Measurements from ENCODE around the gene TMEM127.
"Not testable (repeated sequence)": the region's sequence is repeated elsewhere in the genome, so short reads cannot be mapped to it uniquely, and the experiment has no call there.

Gene TMEM127

GRCh38 chr2:96265840-96266679 lies at the start of gene TMEM127, which contains the start of gene CIAO1:
Gene TMEM127, minus strand, starts transcription at chr2:96265997. Its CDS starts 616 bp downstream, at chr2:96265381.
Gene CIAO1, plus strand, starts transcription at chr2:96266225. Its CDS starts 126 bp downstream, at chr2:96266351.
- DNase-seq, result peak; percentile 99

- DNase-seq, result no peak
Measured at GRCh38 chr2:96315005-96315399, 49.2 kb upstream of the TMEM127 start.

- DNase-seq, result no peak
Measured at GRCh38 chr2:96308248-96308647, 42.5 kb upstream of the TMEM127 start.

- DNase-seq, result no peak
Measured at GRCh38 chr2:96306370-96306769, 40.6 kb upstream of the TMEM127 start.

- DNase-seq, result no peak
Measured at GRCh38 chr2:96305979-96306308, 40.1 kb upstream of the TMEM127 start.

- DNase-seq, result peak; percentile 92
Measured at GRCh38 chr2:96305091-96305978, 39.5 kb upstream of the TMEM127 start, which contains the start of gene SNRNP200. Gene SNRNP200, minus strand, starts transcription at chr2:96305546. Its CDS starts 109 bp downstream, at chr2:96305437.

GRCh38 chr2:96304606-96305005 lies 38.8 kb upstream of the TMEM127 start:
- no peak for DNase-seq

- no peak for DNase-seq
Measured at GRCh38 chr2:96301865-96302264, 36.1 kb upstream of the TMEM127 start.

- no peak for DNase-seq
Measured at GRCh38 chr2:96296925-96297324, 31.1 kb upstream of the TMEM127 start.

- not testable (repeated sequence) for DNase-seq
Measured at GRCh38 chr2:96294271-96294670, 28.5 kb upstream of the TMEM127 start.

- DNase-seq, result no peak
Measured at GRCh38 chr2:96291751-96292150, 26.0 kb upstream of the TMEM127 start.

- no peak for DNase-seq
Measured at GRCh38 chr2:96287273-96287856, 21.6 kb upstream of the TMEM127 start.

GRCh38 chr2:96276787-96277499 lies 11.1 kb upstream of the TMEM127 start:
- no peak for DNase-seq

GRCh38 chr2:96274355-96275056 lies 8.7 kb upstream of the TMEM127 start:
- DNase-seq, result no peak

- DNase-seq, result no peak
Measured at GRCh38 chr2:96273763-96274162, 8.0 kb upstream of the TMEM127 start.

GRCh38 chr2:96271995-96272394 lies 6.2 kb upstream of the TMEM127 start:
- DNase-seq, result no peak

GRCh38 chr2:96267159-96267971 lies 1.6 kb upstream of the TMEM127 start:
- peak; percentile 61 for DNase-seq

- peak; percentile 43 for DNase-seq
Measured at GRCh38 chr2:96265349-96265839, 403 bp downstream of the TMEM127 start.

- peak; percentile 34 for DNase-seq
Measured at GRCh38 chr2:96264656-96265348, 995 bp downstream of the TMEM127 start.

- DNase-seq, result no peak
Measured at GRCh38 chr2:96264086-96264485, 1.7 kb downstream of the TMEM127 start.

Data from stimulated activated CD4-positive, alpha-beta T cell treated with anti-CD3 and anti-CD28 coated beads, Interleukin-4, amount 100 ng/mL, for 24 hours (primary cell).